HepG2 (cell line): Measurements from ENCODE around the gene UAP1L1. TPM values are rescaled to one million over a fixed set of nuclear protein-coding genes. Genes with fewer than 3 reads are reported as not detected.

Experiments used
- ATAC-seq: fragments of 200-7000 bp; cut with Tn5 transposase; 3 replicates; pipeline ENCODE4 v1.9.1; 2020; ENCODE audit warnings: mild to moderate bottlenecking, moderate library complexity
- BruUV-seq: library from RNA; stranded (reverse); fragments of 400-500 nt; replicated peaks from 2 replicates; lab custom pipeline; 2021; lab: Mats Ljungman, UMichigan
- CTCF ChIA-PET: fragments of 300-600 bp; formaldehyde crosslinking; extraction: SDS; loops from one replicate; lab custom pipeline; 2021; ENCODE audit warnings: low total read pairs, inconsistent platforms, low intra/inter-chr PET ratio; lab: Yijun Ruan, JAX
- POLR2A ChIA-PET: fragments of 350-600 bp; sonication (Branson Sonifier 250); formaldehyde crosslinking; loops from one replicate; lab custom pipeline; 2020; ENCODE audit warnings: antibody characterized with exemption, inconsistent platforms; lab: Yijun Ruan, JAX
- DNase-seq: peaks from one replicate; pipeline ENCODE4 v3.0.0-alpha.2; 2015; ENCODE audit warnings: low spot score
- FAIRE-seq: peaks from 3 replicates; lab custom pipeline; 2011; peaks lifted over from hg19 to GRCh38; lab: Jason Lieb, UNC
- H2AFZ ChIP-seq: one replicate; pipeline ENCODE4 v1.6.1; 2011; ENCODE audit warnings: low read length, inconsistent platforms
- H3K27ac ChIP-seq: fragments of 300-600 bp; 3 replicates; pipeline ENCODE4 v1.8.0; 2011; ENCODE audit warnings: mixed run types, mild to moderate bottlenecking, mixed read lengths, low read length, inconsistent platforms; ENCODE audit not compliant: insufficient read depth; ENCODE audit errors: extremely low read length
- H3K27me3 ChIP-seq, 2 experiments: fragments of 200-600 bp in 1 of 2; 2 replicates in 1 of 2; 3 replicates in 1 of 2; pipeline versions ENCODE4 v1.6.0 to v1.8.0; 2011; ENCODE audit warnings: low read length in 2 of 2, mild to moderate bottlenecking in 2 of 2, moderate library complexity in 2 of 2, inconsistent platforms in 1 of 2; ENCODE audit not compliant: insufficient read depth in 2 of 2, control insufficient read depth in 1 of 2
- H3K36me3 ChIP-seq, 2 experiments: fragments of 200-600 bp in 1 of 2; replicated peaks in 1 of 2; 2 replicates in 1 of 2; 3 replicates in 1 of 2; pipeline versions ENCODE4 v1.5.1 to v1.8.0; 2011; ENCODE audit warnings: low read length in 2 of 2, inconsistent platforms in 1 of 2; ENCODE audit not compliant: insufficient read depth in 2 of 2, control insufficient read depth in 1 of 2
- H3K4me1 ChIP-seq: 2 replicates; pipeline ENCODE4 v1.5.1; 2012; ENCODE audit warnings: low read length, inconsistent platforms; ENCODE audit not compliant: insufficient read depth
- H3K4me2 ChIP-seq: 2 replicates; pipeline ENCODE4 v1.6.0; 2011; ENCODE audit warnings: low read depth, low read length, inconsistent platforms
- H3K4me3 ChIP-seq, 3 experiments: fragments of 200-600 bp in 1 of 3; sonication (generic), shearing (Covaris generic) in 1 of 3; replicated peaks in 1 of 3; 2 replicates each; pipeline ENCODE4 v1.5.1; 2011 to 2016; ENCODE audit warnings: low read length in 3 of 3, inconsistent platforms in 2 of 3, low read depth in 2 of 3, mild to moderate bottlenecking in 2 of 3, control low read depth in 1 of 3, mixed read lengths in 1 of 3; ENCODE audit not compliant: insufficient read depth in 1 of 3
- H3K79me2 ChIP-seq: one replicate; pipeline ENCODE4 v1.6.1; 2011; ENCODE audit warnings: low read length, inconsistent platforms; ENCODE audit not compliant: insufficient read depth
- H3K9ac ChIP-seq: 2 replicates; pipeline ENCODE4 v1.6.0; 2011; ENCODE audit warnings: mild to moderate bottlenecking, low read depth, low read length, inconsistent platforms; ENCODE audit not compliant: insufficient read depth
- H3K9me3 ChIP-seq: 2 replicates; pipeline ENCODE4 v1.5.1; 2012; ENCODE audit warnings: mild to moderate bottlenecking, low read length
- H4K20me1 ChIP-seq: 2 replicates; pipeline ENCODE4 v1.6.0; 2011; ENCODE audit warnings: inconsistent platforms, mild to moderate bottlenecking, low read length, moderate library complexity; ENCODE audit not compliant: insufficient read depth
- KDM5A ChIP-seq: fragments of 200-600 bp; sonication (generic); IDR thresholded peaks from 2 replicates; pipeline ENCODE4 v1.7.0; 2018; ENCODE audit warnings: antibody characterized with exemption, mild to moderate bottlenecking, low read length, borderline replicate concordance
- NFYC ChIP-seq: IDR thresholded peaks from 2 replicates; pipeline ENCODE4 v1.6.1; 2016; ENCODE audit warnings: missing genetic modification reagents, missing compliant biosample characterization
- PBX3 ChIP-seq: sonication (generic); formaldehyde crosslinking; IDR thresholded peaks from 2 replicates; pipeline ENCODE4 v1.8.1; 2023; ENCODE audit warnings: missing genetic modification reagents, inconsistent platforms, borderline replicate concordance
- RXRA ChIP-seq: sonication (generic); formaldehyde crosslinking; IDR thresholded peaks from 2 replicates; pipeline ENCODE4 v1.5.1; 2020; ENCODE audit warnings: missing genetic modification reagents
- SIN3B ChIP-seq: fragments of 150-350 bp; IDR thresholded peaks from 2 replicates; pipeline ENCODE4 v1.6.1; 2014; ENCODE audit warnings: low read length
- ZBTB49 ChIP-seq: sonication (generic); formaldehyde crosslinking; IDR thresholded peaks from 2 replicates; pipeline ENCODE4 v1.4.0; 2020; ENCODE audit warnings: missing genetic modification reagents, borderline replicate concordance
- ZBTB7A ChIP-seq: sonication (generic); formaldehyde crosslinking; IDR thresholded peaks from 2 replicates; pipeline ENCODE4 v1.8.0; 2022; ENCODE audit warnings: mild to moderate bottlenecking, missing genetic modification reagents
- ZNF3 ChIP-seq: IDR thresholded peaks from 2 replicates; pipeline ENCODE4 v1.7.0; 2017; ENCODE audit warnings: inconsistent platforms
- ZNF569 ChIP-seq: sonication (generic); formaldehyde crosslinking; IDR thresholded peaks from 2 replicates; pipeline ENCODE4 v1.5.0; 2020; ENCODE audit warnings: mild to moderate bottlenecking, missing genetic modification reagents, moderate library complexity, borderline replicate concordance
- ZNF598 ChIP-seq: sonication (generic); formaldehyde crosslinking; IDR thresholded peaks from 2 replicates; pipeline ENCODE4 v1.5.1; 2020; ENCODE audit warnings: mild to moderate bottlenecking, missing genetic modification reagents, borderline replicate concordance
- ZNF646 ChIP-seq: sonication (generic); formaldehyde crosslinking; IDR thresholded peaks from 2 replicates; pipeline ENCODE4 v1.9.0; 2021; ENCODE audit warnings: mild to moderate bottlenecking, missing genetic modification reagents
- WGBS: methylation state at CpG from one replicate; pipeline ENCODE4 v1.1.6; 2017; ENCODE audit warnings: low lambda C conversion rate; 5-methylcytosine and 5-hydroxymethylcytosine counted together
- in situ Hi-C: cut with HindIII; loops from 2 replicates; pipeline ENCODE4 v1.10.0; 2017; ENCODE audit warnings: low pct_unique_long_range_greater_than_20kb; ENCODE audit not compliant: extremely low pct_ligation_motif_present
- intact Hi-C: fragments of 100-400 bp; cut with micrococcal nuclease; formaldehyde crosslinking; loops from one replicate; pipeline ENCODE4 v1.10.0; 2022; ENCODE audit not compliant: unreplicated experiment
- polyA plus RNA-seq, 8 experiments: library from polyadenylated mRNA; depleted of rRNA in 3 of 8; stranded (reverse) in 7 of 8; unstranded in 1 of 8; fragments of >200 nt; fragmentation: Illumina TruSeq in 4 of 8; extraction: Trizol in 4 of 8; gene quantifications; 2 replicates each; pipeline versions ENCODE4 v1.2.1 to v1.2.3, GENCODE V29; 2011 to 2016; ENCODE audit warnings: low read depth in 4 of 8, missing spikeins in 1 of 8, mixed read lengths in 1 of 8; ENCODE audit not compliant: insufficient read depth in 1 of 8
- total RNA-seq, 5 experiments: library from RNA; depleted of rRNA; stranded (reverse); fragments of >200 nt; fragmentation: Illumina TruSeq; extraction: Trizol; gene quantifications; 2 replicates each; pipeline ENCODE4 v1.2.3, GENCODE V29; 2016; ENCODE audit warnings: low read depth in 1 of 5

The UAP1L1 gene
- total and polyA plus RNA-seq, 2 of the 13 experiments (the other 11 are each of a cell fraction or from before 2014, with no cell fraction given), result 5.4 to 6.4 TPM

GRCh38 chr9:137057545-137057944 lies 19.8 kb upstream of the UAP1L1 start (continued):
- TF ChIP-seq ZNF598 (CRISPR knock-in tag) (no peak), KDM5A (no peak)

- BruUV-seq, result no TSS peak
- H3K36me3 ChIP-seq, result no peaks in the 10 kb centered on the region
- ATAC-seq, result no peak
- peaks cover 9% of the 10 kb centered on the region for H3K79me2 ChIP-seq
- no peak for FAIRE-seq
- H3K27me3 ChIP-seq, result no peaks in the 10 kb centered on the region
- no peak overlapping the region for H3K9ac ChIP-seq
- H3K4me3 ChIP-seq, result no peak overlapping the region
- DNase-seq, result no peak
- H3K9me3 ChIP-seq, result no peaks in the 10 kb centered on the region
- no peaks in the 10 kb centered on the region for H4K20me1 ChIP-seq
- no peak overlapping the region for H3K4me2 ChIP-seq
- 60% methylated on average over 8 of the region's 9 CpGs for WGBS
- ChIA-PET POLR2A (interaction anchor here (1.0 to 1.3 kb wide), 3 partner anchors 9 to 28 kb away, joined by 4 read pairs; partner anchors contain the start of gene MAN1B1), CTCF (no interaction called here)
- H2AFZ ChIP-seq, result no peak overlapping the region
- no peak overlapping the region for H3K27ac ChIP-seq
- in situ Hi-C loops (no loop called here), intact Hi-C loops (no loop called here)
- H3K4me1 ChIP-seq, result peaks cover 44% of the 10 kb centered on the region
- no peak for TF ChIP-seq ZNF646 (CRISPR knock-in tag)
- TF ChIP-seq PBX3, result no peak
- TF ChIP-seq NFYC, result no peak
- TF ChIP-seq ZBTB49, result no peak
- no peak for TF ChIP-seq SIN3B
- TF ChIP-seq ZNF569 (CRISPR knock-in tag), result no peak
- TF ChIP-seq ZBTB7A (CRISPR knock-in tag), result no peak
- peak; percentile 97 for TF ChIP-seq ZNF3 (CRISPR knock-in tag)
- 0 out of 2 replicates have a peak, but pooled peaks have one; percentile 25 for TF ChIP-seq RXRA (CRISPR knock-in tag)
Observed at GRCh38 chr9:137058521-137059234, 18.6 kb upstream of the UAP1L1 start.
